K562 treated with DMSO at 1 percent for 24 hours (cell line): Measurements from ENCODE around the gene SPATA46. TPM values are rescaled to one million over a fixed set of nuclear protein-coding genes. Genes with fewer than 3 reads are reported as not detected.

Experiments
- total RNA-seq: library from RNA; unstranded; fragments of 300-600 nt; gene quantifications from 2 replicates; pipeline ENCODE4 v1.2.3, GENCODE V29; 2022; ENCODE audit warnings: low read depth; ENCODE audit not compliant: insufficient read depth

Gene SPATA46, protein sequence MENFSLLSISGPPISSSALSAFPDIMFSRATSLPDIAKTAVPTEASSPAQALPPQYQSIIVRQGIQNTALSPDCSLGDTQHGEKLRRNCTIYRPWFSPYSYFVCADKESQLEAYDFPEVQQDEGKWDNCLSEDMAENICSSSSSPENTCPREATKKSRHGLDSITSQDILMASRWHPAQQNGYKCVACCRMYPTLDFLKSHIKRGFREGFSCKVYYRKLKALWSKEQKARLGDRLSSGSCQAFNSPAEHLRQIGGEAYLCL
- not detected in 2 replicates for total RNA-seq

GRCh38 chr1:162376691-162377090, at the start of gene SPATA46:
SPATA46 (minus strand) TSS chr1:162376854; CDS start chr1:162376790, 64 bp downstream.

GRCh38 chr1:162412002-162412401, 35.3 kb upstream of the SPATA46 start, which contains the start of gene SH2D1B:
SH2D1B (minus strand) TSS chr1:162412136; CDS start chr1:162412016, 120 bp downstream.

DNA sequence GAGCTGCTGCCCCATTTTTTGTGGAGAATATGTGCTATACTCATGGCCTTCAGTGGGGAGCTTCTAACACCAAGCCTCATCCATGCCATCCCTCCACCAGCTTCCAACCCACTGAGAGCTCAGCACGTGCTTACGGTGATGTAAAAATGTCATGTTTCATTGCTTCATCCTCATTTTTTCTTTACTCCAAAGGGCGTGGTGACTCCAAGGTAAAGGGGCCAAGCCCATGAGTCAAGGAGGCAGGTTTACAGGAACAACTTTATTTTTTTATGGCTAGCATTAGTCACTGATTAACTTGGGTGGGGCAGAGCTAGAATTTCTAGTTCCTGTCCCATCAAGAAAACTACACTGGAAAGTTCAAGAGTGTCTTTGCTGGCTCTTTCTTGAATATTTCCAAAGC, 4.7 kb upstream of the SPATA46 start, which contains the start of gene C1orf226:
C1orf226 (plus strand) TSS at position 346 of the 400 bp plus-strand sequence. CDS start 174 bp downstream, outside the sequence.

Other genes with a start within 250 kb of the SPATA46 start
- 1.4 and 2.6 TPM in 2 replicates for gene C1orf226, start 4.9 kb upstream of the SPATA46 start, total RNA-seq
- gene SH2D1B, start 35.3 kb upstream of the SPATA46 start, total RNA-seq, result 0.20 TPM in 1 of 2 replicates, not detected in the other
- gene UHMK1, start 121.0 kb upstream of the SPATA46 start, total RNA-seq, result 12.0 and 13.4 TPM in 2 replicates
- gene UAP1, start 184.9 kb upstream of the SPATA46 start, total RNA-seq, result 48.3 and 56.4 TPM in 2 replicates